T-helper 2 cell treated with Interferon-gamma antibody and Interleukin-4, amounts not matched to agents 5 μg/mL and 100 μg/mL, for 36 hours (primary cell): ENCODE results near the gene MAPK8IP2.

Experiments used
- DNase-seq: peaks from one replicate; pipeline ENCODE4 v3.0.0; 2021; ENCODE audit warnings: low spot score
- H3K27ac Mint-ChIP-seq: one replicate; pipeline ENCODE4 v1.8.0; 2021; ENCODE audit warnings: mild to moderate bottlenecking, mixed read lengths
- H3K27me3 Mint-ChIP-seq: one replicate; pipeline ENCODE4 v1.8.0; 2021; ENCODE audit warnings: low read depth, mixed read lengths
- H3K36me3 Mint-ChIP-seq: one replicate; pipeline ENCODE4 v1.8.0; 2021; ENCODE audit warnings: low read depth, mixed read lengths
- H3K4me1 Mint-ChIP-seq: one replicate; pipeline ENCODE4 v1.8.0; 2021; ENCODE audit warnings: low read depth, mixed read lengths
- H3K4me3 Mint-ChIP-seq: one replicate; pipeline ENCODE4 v1.8.0; 2022; ENCODE audit warnings: mild to moderate bottlenecking, moderate library complexity, mixed read lengths
- H3K9me3 Mint-ChIP-seq: one replicate; pipeline ENCODE4 v1.8.0; 2021; ENCODE audit warnings: mixed read lengths

Gene MAPK8IP2

DNA sequence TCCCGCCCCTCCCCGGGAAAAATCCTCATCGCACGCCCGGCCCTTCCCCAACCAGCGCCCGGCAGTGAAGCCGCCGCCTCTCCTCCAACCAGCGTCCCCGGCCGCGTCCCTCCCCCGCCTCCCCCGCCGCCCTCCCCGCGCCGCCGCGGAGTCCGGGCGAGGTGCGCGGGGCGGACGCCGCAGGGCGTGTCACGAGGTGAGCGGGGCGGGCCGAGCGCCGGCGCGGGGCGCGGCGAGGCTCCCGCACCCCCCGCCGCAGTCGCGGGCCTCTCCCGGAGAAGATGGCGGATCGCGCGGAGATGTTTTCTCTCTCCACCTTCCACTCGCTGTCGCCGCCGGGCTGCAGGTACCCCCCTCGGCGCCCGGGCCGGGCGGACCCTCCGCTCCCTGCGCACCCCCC, at the start of gene MAPK8IP2:
MAPK8IP2 (plus strand) TSS at position 256 of the 400 bp plus-strand sequence; CDS start at position 282, 26 bp downstream.
- Mint-ChIP-seq H3K9me3 (no peaks in the 10 kb centered on the region), H3K4me1 (no peaks in the 10 kb centered on the region), H3K27me3 (peaks cover 37% of the 10 kb centered on the region), H3K36me3 (no peaks in the 10 kb centered on the region), H3K27ac (no peak within 1 kb of the TSS), H3K4me3 (peak within 1 kb of the TSS; percentile 38)
- no peak for DNase-seq

DNA sequence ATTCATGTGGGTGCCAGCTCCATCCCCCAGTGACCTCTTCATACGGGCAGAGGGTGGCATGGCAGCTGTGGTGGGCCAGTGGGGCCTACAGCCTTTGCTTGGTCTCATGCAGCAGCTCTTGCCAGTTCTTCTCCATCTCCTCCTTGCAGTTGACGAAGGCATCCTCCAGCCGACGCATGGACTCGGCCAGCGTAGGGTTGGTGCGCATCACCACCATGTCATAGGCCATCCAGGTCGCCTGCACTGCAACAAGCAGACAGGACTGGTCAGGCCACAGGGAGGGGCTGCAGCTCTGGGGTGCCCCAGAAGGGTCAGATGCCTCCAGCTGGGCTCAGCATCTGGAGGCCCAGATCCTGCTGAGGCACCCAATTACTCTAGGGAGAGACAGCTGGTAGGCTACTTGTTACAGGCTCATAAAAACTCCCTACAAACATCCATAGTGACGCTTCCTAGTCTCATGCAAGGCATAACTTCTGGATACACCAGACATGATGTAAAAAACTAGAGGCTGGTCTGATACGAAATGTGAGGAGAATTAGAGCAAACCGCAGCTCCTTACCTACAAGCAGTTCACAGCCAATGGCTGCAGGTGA, 49.3 kb upstream of the MAPK8IP2 start:
- H3K4me1 Mint-ChIP-seq, result peaks cover 5% of the 10 kb centered on the region
- H3K36me3 Mint-ChIP-seq, result no peaks in the 10 kb centered on the region
- no peak for DNase-seq
- no peak overlapping the region for H3K4me3 Mint-ChIP-seq
- H3K9me3 Mint-ChIP-seq, result no peaks in the 10 kb centered on the region
- no peak overlapping the region for H3K27ac Mint-ChIP-seq
- peaks cover 1% of the 10 kb centered on the region for H3K27me3 Mint-ChIP-seq

DNA sequence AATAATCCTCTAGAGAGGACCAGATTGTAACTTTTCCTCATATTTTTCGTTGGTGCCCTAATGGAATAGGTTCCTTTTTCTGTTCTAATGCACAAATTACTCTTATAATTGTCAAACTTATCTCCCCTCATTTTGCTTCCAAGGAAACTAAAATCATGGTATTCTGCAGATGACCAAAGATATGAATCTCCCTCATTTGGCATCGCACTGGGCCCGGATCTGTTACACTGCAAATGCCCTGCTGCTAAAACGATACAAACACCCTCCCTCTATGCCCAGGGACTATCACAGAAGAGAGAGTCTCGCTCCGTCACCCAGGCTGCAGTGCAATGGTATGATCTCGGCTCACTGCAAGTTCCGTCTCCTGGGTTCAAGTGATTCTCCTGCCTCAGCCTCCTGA, 47.3 kb upstream of the MAPK8IP2 start:
- Mint-ChIP-seq H3K27ac (no peak overlapping the region), H3K36me3 (no peaks in the 10 kb centered on the region), H3K4me1 (peaks cover 2% of the 10 kb centered on the region), H3K27me3 (peaks cover 6% of the 10 kb centered on the region), H3K4me3 (no peak overlapping the region), H3K9me3 (no peaks in the 10 kb centered on the region)
- DNase-seq, result no peak

GRCh38 chr22:50556703-50557102, 43.9 kb upstream of the MAPK8IP2 start:
- no peak for DNase-seq
- Mint-ChIP-seq H3K36me3 (no peaks in the 10 kb centered on the region), H3K27ac (no peak overlapping the region), H3K9me3 (no peaks in the 10 kb centered on the region), H3K27me3 (peaks cover 20% of the 10 kb centered on the region), H3K4me1 (peaks cover 6% of the 10 kb centered on the region), H3K4me3 (no peak overlapping the region)

DNA sequence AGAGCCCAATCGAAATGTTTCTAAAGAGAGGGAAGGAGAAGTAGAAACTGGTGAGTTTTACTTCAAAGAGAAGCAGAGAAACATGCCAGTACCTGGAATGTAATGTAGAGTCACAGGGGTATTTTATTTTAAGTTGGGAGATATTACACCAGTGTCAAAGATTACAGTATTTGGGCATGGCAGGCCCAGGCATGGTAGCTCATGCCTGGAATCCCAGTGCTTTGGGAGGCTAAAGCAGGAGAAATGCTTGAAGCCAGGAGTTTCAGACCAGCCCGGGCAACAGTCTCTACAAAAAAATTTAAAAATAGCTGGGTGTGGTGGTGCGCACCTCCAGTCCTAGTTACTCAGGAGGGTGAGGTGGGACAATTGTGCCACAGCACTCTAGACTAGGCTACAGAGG, 40.6 kb upstream of the MAPK8IP2 start:
- DNase-seq, result no peak
- Mint-ChIP-seq H3K4me1 (peaks cover 19% of the 10 kb centered on the region), H3K27me3 (peaks cover 29% of the 10 kb centered on the region), H3K9me3 (no peaks in the 10 kb centered on the region), H3K27ac (no peak overlapping the region), H3K4me3 (no peak overlapping the region), H3K36me3 (no peaks in the 10 kb centered on the region)

- Mint-ChIP-seq H3K36me3 (no peaks in the 10 kb centered on the region), H3K9me3 (no peaks in the 10 kb centered on the region), H3K4me1 (peaks cover 19% of the 10 kb centered on the region), H3K27me3 (peaks cover 24% of the 10 kb centered on the region), H3K27ac (peak overlapping the region; percentile 71), H3K4me3 (peak overlapping the region; percentile 56)
- DNase-seq, result no peak
Observed at GRCh38 chr22:50561401-50562358, 38.9 kb upstream of the MAPK8IP2 start.

GRCh38 chr22:50562523-50563412, 37.8 kb upstream of the MAPK8IP2 start, which contains the start of gene SYCE3:
Gene SYCE3, minus strand, starts transcription at chr22:50562919. Its CDS starts 6,514 bp downstream, at chr22:50556405.
- DNase-seq, result peak; percentile 96
- Mint-ChIP-seq H3K27me3 (peaks cover 23% of the 10 kb centered on the region), H3K27ac (peak within 1 kb of the TSS; percentile 71), H3K4me3 (peak within 1 kb of the TSS; percentile 88), H3K9me3 (no peaks in the 10 kb centered on the region), H3K4me1 (peaks cover 19% of the 10 kb centered on the region), H3K36me3 (peaks cover 3% of the 10 kb centered on the region)

DNA sequence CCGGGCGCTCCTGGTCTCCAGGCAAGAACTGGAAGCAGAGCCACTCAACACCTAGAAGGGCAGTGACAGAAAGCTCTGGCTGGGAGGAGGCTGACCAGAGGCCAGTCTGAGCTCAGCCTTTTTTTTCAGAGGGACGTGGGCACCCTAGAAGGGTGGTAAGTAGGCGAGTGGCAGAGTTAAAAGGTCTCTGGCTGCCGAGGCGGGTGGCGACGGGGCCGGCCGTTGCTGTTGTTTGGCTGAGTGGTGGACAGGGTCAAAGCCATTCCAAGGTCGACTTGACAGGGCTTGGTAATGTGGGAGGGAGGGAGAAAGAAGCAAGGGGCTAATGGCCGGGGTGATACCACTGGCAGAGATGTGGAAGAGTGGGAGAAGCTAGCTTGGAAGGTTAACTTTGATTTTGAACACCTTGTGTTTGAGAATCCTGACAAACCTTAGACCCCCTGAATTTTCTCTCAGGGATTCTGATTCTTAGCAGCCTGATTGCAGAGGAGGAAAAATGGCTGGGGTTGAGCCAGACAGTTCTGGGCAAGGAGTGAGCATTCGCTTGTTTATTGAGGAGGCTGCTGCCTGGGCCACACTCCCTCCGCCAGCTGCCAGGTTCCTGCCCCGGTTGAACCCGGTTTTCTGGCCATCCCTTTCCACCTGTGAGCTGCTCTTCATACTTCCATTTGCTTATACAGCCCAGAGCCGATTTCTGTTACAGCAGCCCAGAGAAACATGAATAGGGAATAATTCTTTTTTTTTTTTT, 37.0 kb upstream of the MAPK8IP2 start:
- no peak for DNase-seq
- H3K36me3 Mint-ChIP-seq, result peaks cover 6% of the 10 kb centered on the region
- no peaks in the 10 kb centered on the region for H3K9me3 Mint-ChIP-seq
- H3K4me3 Mint-ChIP-seq, result peak overlapping the region; percentile 88
- H3K27ac Mint-ChIP-seq, result peak overlapping the region; percentile 67
- H3K4me1 Mint-ChIP-seq, result peaks cover 19% of the 10 kb centered on the region
- peaks cover 22% of the 10 kb centered on the region for H3K27me3 Mint-ChIP-seq

GRCh38 chr22:50564289-50564688, 36.3 kb upstream of the MAPK8IP2 start:
- peaks cover 19% of the 10 kb centered on the region for H3K4me1 Mint-ChIP-seq
- no peak overlapping the region for H3K27ac Mint-ChIP-seq
- H3K27me3 Mint-ChIP-seq, result peaks cover 17% of the 10 kb centered on the region
- peaks cover 7% of the 10 kb centered on the region for H3K36me3 Mint-ChIP-seq
- no peaks in the 10 kb centered on the region for H3K9me3 Mint-ChIP-seq
- no peak overlapping the region for H3K4me3 Mint-ChIP-seq
- no peak for DNase-seq

- Mint-ChIP-seq H3K4me3 (no peak overlapping the region), H3K27me3 (peaks cover 9% of the 10 kb centered on the region), H3K9me3 (no peaks in the 10 kb centered on the region), H3K36me3 (peaks cover 25% of the 10 kb centered on the region), H3K27ac (no peak overlapping the region), H3K4me1 (peaks cover 11% of the 10 kb centered on the region)
- no peak for DNase-seq
Observed at GRCh38 chr22:50567721-50568252, 32.8 kb upstream of the MAPK8IP2 start.

DNA sequence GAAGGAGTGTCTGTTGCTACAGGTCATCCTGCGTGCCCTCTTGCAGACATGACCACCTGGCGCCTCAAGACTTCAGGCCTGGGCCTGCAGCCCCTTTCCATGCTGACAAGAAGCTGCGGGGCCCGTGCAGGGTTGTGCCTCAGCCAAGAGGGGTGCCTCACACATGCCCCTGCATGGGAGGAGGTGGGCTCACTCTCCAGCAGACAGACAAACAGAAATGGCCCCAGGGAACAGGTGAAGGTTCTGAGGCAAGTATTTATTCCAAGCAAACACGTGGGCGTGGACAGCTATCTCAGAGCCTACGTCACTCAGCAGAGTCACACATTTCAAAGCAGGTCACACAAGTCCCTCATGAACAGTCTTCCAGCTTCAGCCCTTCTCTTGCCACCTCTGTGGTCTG, 32.0 kb upstream of the MAPK8IP2 start:
- no peak for DNase-seq
- peaks cover 3% of the 10 kb centered on the region for H3K4me1 Mint-ChIP-seq
- peaks cover under 1% of the 10 kb centered on the region for H3K27me3 Mint-ChIP-seq
- no peak overlapping the region for H3K27ac Mint-ChIP-seq
- no peak overlapping the region for H3K4me3 Mint-ChIP-seq
- H3K36me3 Mint-ChIP-seq, result peaks cover 25% of the 10 kb centered on the region
- H3K9me3 Mint-ChIP-seq, result no peaks in the 10 kb centered on the region

- H3K36me3 Mint-ChIP-seq, result peaks cover 26% of the 10 kb centered on the region
- no peaks in the 10 kb centered on the region for H3K27me3 Mint-ChIP-seq
- H3K27ac Mint-ChIP-seq, result no peak overlapping the region
- H3K9me3 Mint-ChIP-seq, result no peaks in the 10 kb centered on the region
- no peak overlapping the region for H3K4me3 Mint-ChIP-seq
- DNase-seq, result no peak
- no peaks in the 10 kb centered on the region for H3K4me1 Mint-ChIP-seq
Observed at GRCh38 chr22:50569041-50569459, 31.5 kb upstream of the MAPK8IP2 start.
